AG20443 (cell line): Measurements from ENCODE around the gene UBXN6.

ENCODE experiments used
- DNase-seq: peaks from one replicate; pipeline ENCODE4 v3.0.0; 2012; ENCODE audit warnings: low spot score, mixed read lengths

The UBXN6 gene

DNA sequence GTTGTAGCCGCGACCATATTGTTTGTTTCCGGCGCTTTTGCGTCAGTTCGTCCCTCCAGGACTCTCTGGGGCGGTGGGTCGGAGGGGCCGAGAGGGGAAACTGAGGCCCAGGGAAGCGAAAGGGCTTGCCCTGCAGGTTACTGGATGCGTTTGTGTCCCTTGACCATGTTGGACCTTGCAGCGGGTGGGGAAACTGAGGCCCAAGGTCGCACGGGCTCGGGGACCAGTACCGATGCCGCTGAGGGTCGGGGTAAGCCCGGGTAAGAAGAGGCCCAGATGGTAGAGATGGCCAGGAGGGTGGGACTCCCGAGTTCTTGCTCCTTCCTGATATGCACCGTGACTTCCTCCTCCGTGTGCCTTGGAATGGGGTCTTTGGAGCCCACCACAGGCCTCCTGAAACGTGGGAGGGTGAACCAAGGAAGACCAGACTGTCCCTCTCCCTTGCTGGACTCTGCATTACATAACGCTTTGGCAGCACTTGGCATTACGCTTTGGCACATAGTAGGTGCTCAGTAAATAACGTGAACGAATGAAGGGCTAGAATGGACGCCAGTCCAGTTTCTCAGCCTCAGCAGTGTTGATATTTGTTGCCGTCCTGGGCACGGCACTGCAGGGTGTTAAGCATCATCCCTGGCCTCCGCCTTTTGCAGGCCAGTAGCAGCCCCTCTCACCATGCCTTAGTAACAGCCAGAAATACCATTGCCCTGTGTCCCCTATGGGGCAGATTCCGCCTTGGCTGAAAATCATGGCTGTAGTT lies 54.4 kb downstream of the UBXN6 start:
- DNase-seq: no peak

DNA sequence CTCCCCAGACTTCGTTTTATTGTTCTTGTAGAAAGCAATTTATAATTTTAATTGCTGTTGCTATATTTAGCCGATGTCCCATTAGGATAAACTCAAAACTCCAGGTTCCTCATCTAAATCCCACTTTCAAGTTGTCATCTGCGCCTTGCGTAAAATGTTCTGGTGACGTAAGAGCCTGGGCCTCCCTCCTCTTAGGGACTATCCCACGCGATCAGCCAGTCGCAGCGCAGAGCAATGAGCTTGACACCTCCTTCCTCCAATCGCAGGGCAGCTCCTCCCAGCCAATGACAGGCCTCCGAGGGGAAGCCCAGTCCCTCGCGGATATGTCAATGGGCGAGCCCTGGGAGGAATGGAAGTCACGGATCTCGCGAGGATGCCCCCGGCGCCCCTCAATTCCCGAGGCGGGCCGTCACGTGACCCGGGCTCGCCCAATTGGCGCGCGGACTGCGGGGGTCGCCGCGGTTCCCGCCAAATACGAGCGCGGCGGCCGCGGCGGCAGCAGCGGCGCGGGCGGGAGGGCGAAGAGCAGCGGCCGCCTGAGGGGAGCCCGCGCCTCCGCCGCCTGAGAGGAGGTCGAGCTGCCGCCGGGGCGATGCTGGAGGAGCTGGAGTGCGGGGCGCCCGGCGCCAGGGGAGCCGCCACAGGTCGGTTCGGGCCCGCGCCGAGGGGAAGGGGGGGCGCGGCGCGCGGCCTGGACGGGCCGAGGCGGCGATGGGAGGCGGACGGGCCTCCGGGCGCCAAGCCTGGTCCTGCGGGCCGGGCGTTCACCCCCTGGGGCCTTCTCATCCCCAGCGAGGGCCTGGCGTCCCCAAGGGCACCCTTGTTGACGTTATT lies 55.2 kb downstream of the UBXN6 start, which contains the start of gene CHAF1A:
Gene CHAF1A, plus strand, starts transcription at position 470 of the 834 bp plus-strand sequence. Its CDS starts 123 bp downstream, at position 593.
- peak; percentile 99 for DNase-seq

- DNase-seq: no peak
Measured at GRCh38 chr19:4401769-4402170, 55.8 kb downstream of the UBXN6 start.

GRCh38 chr19:4400135-4400936 lies 57.3 kb downstream of the UBXN6 start, which contains the start of gene SH3GL1:
TSS of gene SH3GL1 (minus strand) at chr19:4400547. CDS start at chr19:4400368, 179 bp downstream.
- peak; percentile 94 for DNase-seq

DNA sequence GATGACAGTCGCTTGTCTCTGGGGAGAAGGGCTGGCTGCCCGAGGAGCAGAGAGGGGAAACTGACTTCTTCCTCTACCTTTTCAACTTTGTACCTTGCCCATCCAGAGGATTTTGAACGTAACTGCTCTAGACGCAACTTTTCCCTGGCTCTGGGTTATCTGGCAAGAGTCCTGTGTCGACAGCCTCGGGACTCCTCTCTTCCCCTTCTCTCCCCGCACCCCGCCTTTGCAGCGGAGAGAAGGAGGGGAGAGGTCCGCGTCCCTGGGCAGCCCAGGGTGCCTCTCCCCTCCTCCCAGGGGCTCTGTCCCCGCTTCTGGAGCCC lies 57.8 kb downstream of the UBXN6 start:
- DNase-seq: no peak

- DNase-seq: no peak
Measured at GRCh38 chr19:4396949-4397783, 60.4 kb downstream of the UBXN6 start.
